ENCODE data around the gene PPRC1. TPM values are rescaled to one million over a fixed set of nuclear protein-coding genes. Genes with fewer than 3 reads are reported as not detected.

Gene PPRC1
- total RNA-seq, 1 donor from 2014 or later = 77.2 TPM

DNA sequence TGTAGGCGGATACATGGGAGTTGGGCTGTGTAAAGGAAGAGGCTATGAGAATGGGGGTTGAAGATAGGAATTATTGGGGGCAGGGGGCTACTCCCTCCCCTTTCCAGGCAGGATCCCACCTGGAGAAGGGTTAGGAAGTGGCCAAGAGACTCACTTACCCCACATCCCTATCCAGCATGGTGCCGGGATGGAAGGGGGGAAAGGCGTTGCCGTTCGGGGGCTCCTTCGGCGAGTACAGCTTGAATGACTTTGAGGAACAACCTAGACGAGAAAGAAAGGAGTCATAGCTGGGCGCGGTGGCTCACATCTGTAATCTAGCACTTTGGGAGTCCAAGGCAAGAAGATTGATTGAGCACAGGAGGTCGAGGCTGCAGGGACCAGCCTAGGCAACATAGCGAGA is 21.6 kb upstream of the PPRC1 start:
- Mint-ChIP-seq H3K27me3 (no peaks in the 10 kb centered on the region), H3K36me3 (ENCODE audit: low read depth) (peaks cover 45% of the 10 kb centered on the region), H3K9me3 (no peaks in the 10 kb centered on the region), H3K27ac (no peak overlapping the region), H3K4me1 (peaks cover 29% of the 10 kb centered on the region), H3K4me3 (no peak overlapping the region)
- ChIA-PET CTCF (no interaction called here), POLR2A (interaction anchor here (1.6 kb wide), 1 partner anchor 8 kb away, joined by 3 read pairs; no protein-coding TSS in a partner anchor)
- TF ChIP-seq, protein P1, sequence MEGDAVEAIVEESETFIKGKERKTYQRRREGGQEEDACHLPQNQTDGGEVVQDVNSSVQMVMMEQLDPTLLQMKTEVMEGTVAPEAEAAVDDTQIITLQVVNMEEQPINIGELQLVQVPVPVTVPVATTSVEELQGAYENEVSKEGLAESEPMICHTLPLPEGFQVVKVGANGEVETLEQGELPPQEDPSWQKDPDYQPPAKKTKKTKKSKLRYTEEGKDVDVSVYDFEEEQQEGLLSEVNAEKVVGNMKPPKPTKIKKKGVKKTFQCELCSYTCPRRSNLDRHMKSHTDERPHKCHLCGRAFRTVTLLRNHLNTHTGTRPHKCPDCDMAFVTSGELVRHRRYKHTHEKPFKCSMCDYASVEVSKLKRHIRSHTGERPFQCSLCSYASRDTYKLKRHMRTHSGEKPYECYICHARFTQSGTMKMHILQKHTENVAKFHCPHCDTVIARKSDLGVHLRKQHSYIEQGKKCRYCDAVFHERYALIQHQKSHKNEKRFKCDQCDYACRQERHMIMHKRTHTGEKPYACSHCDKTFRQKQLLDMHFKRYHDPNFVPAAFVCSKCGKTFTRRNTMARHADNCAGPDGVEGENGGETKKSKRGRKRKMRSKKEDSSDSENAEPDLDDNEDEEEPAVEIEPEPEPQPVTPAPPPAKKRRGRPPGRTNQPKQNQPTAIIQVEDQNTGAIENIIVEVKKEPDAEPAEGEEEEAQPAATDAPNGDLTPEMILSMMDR (IDR thresholded peaks at IDR 0.05) = no peak
- no peak for ATAC-seq (ENCODE audit: low read depth)
- intact Hi-C loops (cut with micrococcal nuclease) = no loop called here
- DNase-seq = no peak

DNA sequence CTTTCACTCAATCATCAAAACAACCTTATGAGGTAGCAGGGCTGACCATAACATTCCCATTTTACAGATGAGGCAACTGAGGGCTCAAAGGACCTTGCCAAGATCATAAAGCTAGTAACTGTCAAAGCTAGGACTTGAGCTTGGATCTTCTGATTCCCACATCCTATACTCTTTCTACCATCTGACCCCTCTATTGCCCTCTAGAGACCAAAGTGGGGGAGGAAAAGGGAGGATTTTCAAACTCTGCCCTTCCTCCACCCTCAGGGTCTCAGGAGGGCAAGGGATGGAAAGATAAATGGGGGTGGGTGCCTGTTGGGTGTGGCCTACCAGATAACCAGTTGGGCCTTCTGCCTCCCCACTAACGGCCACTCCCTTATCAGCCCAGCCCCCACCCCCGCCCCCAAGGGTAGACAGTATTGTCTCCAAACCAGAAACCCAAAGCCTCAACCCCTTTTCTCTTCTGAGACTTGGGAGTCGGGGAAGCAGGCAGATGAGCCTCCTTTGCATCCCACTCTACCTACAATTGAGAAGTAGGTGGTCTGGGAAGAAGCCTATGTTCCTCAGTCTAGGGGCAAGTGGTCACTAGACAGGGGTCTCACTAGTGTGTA is 20.5 kb upstream of the PPRC1 start:
- ATAC-seq (ENCODE audit: low read depth) (no peak), DNase-seq (no peak)
- Mint-ChIP-seq H3K36me3 (ENCODE audit: low read depth) (peaks cover 41% of the 10 kb centered on the region), H3K27ac (no peak overlapping the region), H3K9me3 (no peaks in the 10 kb centered on the region), H3K4me3 (peak overlapping the region; percentile 8), H3K4me1 (peaks cover 39% of the 10 kb centered on the region), H3K27me3 (no peaks in the 10 kb centered on the region)
- ChIA-PET CTCF (interaction anchor here (1.2 kb wide), 1 partner anchor 38 kb away, joined by 3 read pairs; no protein-coding TSS in a partner anchor), POLR2A (no interaction called here)
- TF ChIP-seq, protein P1 (IDR thresholded peaks at IDR 0.05) = no peak
- intact Hi-C loops (cut with micrococcal nuclease) = no loop called here

DNA sequence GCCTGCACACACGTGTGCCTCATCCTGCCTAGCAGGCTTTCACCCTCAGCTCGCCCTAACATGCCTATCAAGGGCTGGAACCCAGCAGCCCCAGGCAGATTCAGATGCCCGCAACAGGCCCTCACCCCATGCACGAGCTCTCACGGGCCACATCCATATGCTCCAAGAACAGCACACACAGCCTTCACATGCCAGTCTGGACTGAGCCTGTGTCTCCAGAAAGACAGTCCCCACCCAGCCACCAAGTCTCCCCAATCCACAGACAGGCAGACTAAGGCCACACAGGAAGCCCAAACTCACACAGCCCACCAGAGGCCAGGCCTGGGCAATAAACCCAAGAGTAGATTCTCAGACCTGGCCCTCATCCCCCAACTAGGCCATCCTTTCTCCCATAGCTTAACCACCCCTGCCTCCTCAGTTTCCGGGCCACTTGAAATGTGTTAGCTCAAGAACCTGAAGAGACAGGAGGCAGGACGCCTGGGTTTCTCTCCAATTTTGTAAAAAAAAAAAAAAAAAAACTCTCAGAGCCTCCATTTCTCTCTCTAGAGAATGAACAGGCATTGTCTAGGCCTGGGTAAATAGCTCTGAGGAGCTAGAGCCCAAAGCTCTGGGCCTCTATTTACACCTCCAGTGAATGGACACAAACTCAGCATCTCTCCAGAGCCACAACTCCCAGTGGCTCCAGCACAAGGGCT is 19.4 kb upstream of the PPRC1 start:
- ChIA-PET CTCF (interaction anchor here (0.6 kb wide), 1 partner anchor 229 kb away, joined by 3 read pairs; no protein-coding TSS in a partner anchor), POLR2A (interaction anchor here (0.6 to 1.1 kb wide), 7 partner anchors 9 to 1005 kb away, joined by 3 to 7 read pairs (median 3); partner anchors contain the start of gene PPRC1)
- H3K36me3 Mint-ChIP-seq (ENCODE audit: low read depth) = peaks cover 34% of the 10 kb centered on the region
- no peak for DNase-seq
- H3K4me3 Mint-ChIP-seq = peak overlapping the region; percentile 79
- TF ChIP-seq, protein P1 (IDR thresholded peaks at IDR 0.05) = no peak
- peak overlapping the region; percentile 35 for H3K27ac Mint-ChIP-seq
- peaks cover 50% of the 10 kb centered on the region for H3K4me1 Mint-ChIP-seq
- no peaks in the 10 kb centered on the region for H3K9me3 Mint-ChIP-seq
- no peaks in the 10 kb centered on the region for H3K27me3 Mint-ChIP-seq
- intact Hi-C loops (cut with micrococcal nuclease) = no loop called here
- no peak for ATAC-seq (ENCODE audit: low read depth)

DNA sequence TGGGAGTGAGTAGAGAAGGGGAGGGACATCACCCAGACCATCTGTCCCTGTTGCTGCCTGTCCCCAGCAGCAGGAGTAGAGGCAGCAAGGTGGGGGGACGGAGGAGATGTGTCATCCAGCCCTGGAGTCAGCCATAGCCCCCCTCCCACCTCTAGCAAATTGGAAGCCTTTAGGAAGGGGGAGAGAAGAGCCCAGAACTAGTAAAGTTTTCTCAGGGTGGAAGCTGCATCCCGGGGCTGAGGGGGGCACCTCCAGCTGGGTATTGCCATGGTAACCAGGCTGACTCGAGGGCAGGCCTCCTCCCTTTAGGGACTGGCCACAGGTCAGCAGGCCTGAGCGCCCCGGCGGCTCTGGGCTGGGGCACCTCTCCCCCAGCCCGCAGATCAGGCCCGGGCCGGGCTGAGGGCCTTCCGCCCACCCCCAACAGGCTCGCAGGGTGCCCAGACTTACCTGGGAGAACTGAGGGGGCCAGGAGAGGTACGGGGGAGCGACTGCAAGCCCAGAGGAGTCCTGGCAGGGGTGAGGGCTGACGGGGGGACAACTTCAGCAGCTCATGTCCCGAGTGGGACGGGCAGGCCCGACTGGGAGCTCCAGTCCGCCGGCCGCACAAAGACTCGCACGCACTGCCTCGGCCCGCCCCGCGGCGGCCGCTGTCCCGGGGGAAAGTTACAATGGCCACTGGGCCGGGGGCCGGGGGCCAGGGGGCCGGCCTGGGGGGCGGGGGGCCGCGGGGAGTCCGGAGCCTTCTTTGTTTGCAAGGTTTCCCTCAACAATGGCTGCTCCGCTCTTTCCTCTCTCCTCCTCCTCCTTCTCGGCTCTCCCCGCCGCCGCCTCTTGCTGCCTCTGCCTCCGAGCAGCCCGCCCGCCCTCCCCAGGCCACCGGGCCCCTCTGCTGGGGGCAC is 18.6 kb upstream of the PPRC1 start:
- Mint-ChIP-seq H3K27me3 (no peaks in the 10 kb centered on the region), H3K4me3 (peak overlapping the region; percentile 91), H3K9me3 (no peaks in the 10 kb centered on the region), H3K36me3 (ENCODE audit: low read depth) (peaks cover 26% of the 10 kb centered on the region), H3K4me1 (peaks cover 58% of the 10 kb centered on the region), H3K27ac (no peak overlapping the region)
- intact Hi-C loops (cut with micrococcal nuclease) = no loop called here
- POLR2A ChIA-PET = interaction anchor here (0.6 to 1.8 kb wide), 11 partner anchors 12 to 311 kb away, joined by 3 to 11 read pairs (median 5); partner anchors contain the start of genes ARMH3, NOLC1, OGA and PPRC1
- TF ChIP-seq, protein P1 (IDR thresholded peaks at IDR 0.05) = no peak
- peak; percentile 34 for DNase-seq
- peak; percentile 15 for ATAC-seq (ENCODE audit: low read depth)
- CTCF ChIA-PET = interaction anchor here (0.8 to 1.5 kb wide), 4 partner anchors 10 to 598 kb away, joined by 3 to 7 read pairs (median 3); no protein-coding TSS in a partner anchor
